ENCODE data around the gene PRKRIP1.

PRKRIP1 gene

GRCh38 chr7:102445674-102446071 is 49.5 kb downstream of the PRKRIP1 start:
- TF ChIP-seq CTCF (IDR thresholded peaks at IDR 0.05; ENCODE audit: low read depth, low read length), result no peak
- DNase-seq, result no peak
- Histone ChIP-seq H3K27ac (no peak overlapping the region), H3K4me3 (ENCODE audit: low read depth, low read length) (no peak overlapping the region), H3K9me3 (ENCODE audit: severe bottlenecking) (no peaks in the 10 kb centered on the region), H3K27me3 (ENCODE audit: insufficient read depth, low read depth, severe bottlenecking) (no peaks in the 10 kb centered on the region), H3K36me3 (peaks cover 60% of the 10 kb centered on the region)

GRCh38 chr7:102446387-102447156 is 50.4 kb downstream of the PRKRIP1 start:
- Histone ChIP-seq H3K9me3 (ENCODE audit: severe bottlenecking) (no peaks in the 10 kb centered on the region), H3K4me3 (ENCODE audit: low read depth, low read length) (no peak overlapping the region), H3K27me3 (ENCODE audit: insufficient read depth, low read depth, severe bottlenecking) (no peaks in the 10 kb centered on the region), H3K27ac (no peak overlapping the region), H3K36me3 (peaks cover 57% of the 10 kb centered on the region)
- DNase-seq, result no peak
- no peak for TF ChIP-seq CTCF (IDR thresholded peaks at IDR 0.05; ENCODE audit: low read depth, low read length)

- H3K9me3 ChIP-seq (ENCODE audit: severe bottlenecking), result no peaks in the 10 kb centered on the region
- no peak overlapping the region for H3K4me3 ChIP-seq (ENCODE audit: low read depth, low read length)
- H3K27ac ChIP-seq, result no peak overlapping the region
Measured at GRCh38 chr7:102447311-102447710, 51.1 kb downstream of the PRKRIP1 start.

GRCh38 chr7:102449136-102449535 is 53.0 kb downstream of the PRKRIP1 start:
- DNase-seq, result no peak
- Histone ChIP-seq H3K27ac (no peak overlapping the region), H3K4me3 (ENCODE audit: low read depth, low read length) (no peak overlapping the region), H3K9me3 (ENCODE audit: severe bottlenecking) (no peaks in the 10 kb centered on the region), H3K27me3 (ENCODE audit: insufficient read depth, low read depth, severe bottlenecking) (no peaks in the 10 kb centered on the region), H3K36me3 (peaks cover 40% of the 10 kb centered on the region)
- no peak for TF ChIP-seq CTCF (IDR thresholded peaks at IDR 0.05; ENCODE audit: low read depth, low read length)

More at GRCh38 chr7:102447311-102447710, 51.1 kb downstream of the PRKRIP1 start:
- no peak for TF ChIP-seq CTCF (IDR thresholded peaks at IDR 0.05; ENCODE audit: low read depth, low read length)
- H3K36me3 ChIP-seq, result peaks cover 53% of the 10 kb centered on the region
- no peaks in the 10 kb centered on the region for H3K27me3 ChIP-seq (ENCODE audit: insufficient read depth, low read depth, severe bottlenecking)
- no peak for DNase-seq

- Histone ChIP-seq H3K36me3 (peaks cover 34% of the 10 kb centered on the region), H3K27ac (peak overlapping the region; percentile 24; the same call in 1 of the 2 replicates), H3K4me3 (ENCODE audit: low read depth, low read length) (no peak overlapping the region), H3K9me3 (ENCODE audit: severe bottlenecking) (no peaks in the 10 kb centered on the region), H3K27me3 (ENCODE audit: insufficient read depth, low read depth, severe bottlenecking) (no peaks in the 10 kb centered on the region)
- peak; percentile 40 for DNase-seq
- peak; percentile 55 for TF ChIP-seq CTCF (IDR thresholded peaks at IDR 0.05; ENCODE audit: low read depth, low read length)
Measured at GRCh38 chr7:102450242-102450641, 54.1 kb downstream of the PRKRIP1 start.
